ENCODE data around the gene CHD6.

The CHD6 gene

DNA sequence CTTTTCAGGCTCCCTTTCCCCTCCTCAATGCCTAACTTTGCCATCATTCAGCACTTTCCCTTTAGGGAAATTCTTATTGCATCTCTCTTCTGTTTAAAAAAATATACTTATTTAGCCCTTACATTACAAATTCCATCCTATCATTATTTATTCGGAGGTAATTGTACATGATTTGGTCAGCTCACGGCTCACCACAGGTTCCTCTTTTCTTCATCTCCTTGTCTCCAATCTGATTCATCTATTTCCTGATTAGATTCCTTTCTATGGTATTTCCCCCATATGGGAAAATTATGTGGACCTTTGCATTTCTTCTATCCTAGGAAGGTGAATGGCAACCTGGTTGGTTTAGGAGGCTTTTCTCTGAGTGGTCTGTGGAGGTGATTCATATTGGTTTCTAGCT lies 238.6 kb downstream of the CHD6 start:
- ChIA-PET CTCF (interaction anchor here (0.7 to 2.6 kb wide), 3 partner anchors 16 to 45 kb away, joined by 3 to 7 read pairs (median 3); partner anchors contain the start of gene LPIN3), POLR2A (no interaction called here)
- no peak for TF ChIP-seq CTCF (IDR thresholded peaks at IDR 0.05; ENCODE audit: insufficient read depth, low read length, missing control alignments)
- H3K4me3 ChIP-seq (ENCODE audit: low read depth, low read length), result no peak overlapping the region
- DNase-seq (ENCODE audit: low read depth, low spot score), result no peak

DNA sequence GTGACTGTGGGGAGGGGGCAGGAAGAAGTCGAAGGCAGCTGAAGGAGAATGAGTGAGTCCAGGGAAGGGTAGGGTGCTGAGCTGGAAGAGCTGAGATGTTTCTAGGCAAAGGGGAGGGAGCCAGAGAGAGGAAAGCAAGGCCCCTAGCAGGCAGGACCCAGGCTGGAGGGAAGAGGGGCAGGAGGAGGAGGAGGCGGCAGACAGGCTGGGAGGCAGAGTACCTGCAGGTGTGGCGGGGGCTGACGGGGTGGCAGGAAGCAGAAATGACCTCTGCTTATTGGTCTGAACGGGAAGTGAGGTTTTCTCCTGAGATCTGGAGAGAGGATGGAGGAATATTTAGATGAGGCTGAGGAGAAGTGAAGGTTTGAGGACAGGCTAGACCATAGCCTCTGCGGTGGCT lies 240.9 kb downstream of the CHD6 start:
- POLR2A ChIA-PET, result no interaction called here
- H3K4me3 ChIP-seq (ENCODE audit: low read depth, low read length), result no peak overlapping the region
- CTCF ChIA-PET, result no interaction called here
- DNase-seq (ENCODE audit: low read depth, low spot score), result no peak
- TF ChIP-seq CTCF (IDR thresholded peaks at IDR 0.05; ENCODE audit: insufficient read depth, low read length, missing control alignments), result no peak

DNA sequence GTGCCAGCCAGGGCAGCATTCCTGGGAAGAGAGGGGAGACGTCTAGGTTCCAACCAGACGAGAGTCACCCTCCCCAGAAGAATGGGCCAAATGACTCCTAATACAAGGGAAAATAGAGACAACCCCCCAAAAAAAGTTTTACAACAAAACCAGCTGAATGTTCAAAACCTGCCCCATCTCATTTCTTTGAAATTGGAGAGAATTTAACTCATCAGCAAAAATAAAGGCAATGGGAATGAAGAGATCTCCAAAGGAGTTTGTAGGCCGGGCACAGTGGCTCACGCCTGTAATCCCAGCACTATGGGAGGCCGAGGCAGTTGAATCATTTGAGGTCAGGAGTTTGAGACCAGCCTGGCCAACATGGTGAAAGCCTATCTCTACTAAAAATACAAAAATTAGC lies 241.8 kb downstream of the CHD6 start:
- ChIA-PET POLR2A (no interaction called here), CTCF (interaction anchor here (0.8 kb wide), 1 partner anchor 35 kb away, joined by 3 read pairs; no protein-coding TSS in a partner anchor)
- no peak for TF ChIP-seq CTCF (IDR thresholded peaks at IDR 0.05; ENCODE audit: insufficient read depth, low read length, missing control alignments)
- H3K4me3 ChIP-seq (ENCODE audit: low read depth, low read length), result no peak overlapping the region
- no peak for DNase-seq (ENCODE audit: low read depth, low spot score)

DNA sequence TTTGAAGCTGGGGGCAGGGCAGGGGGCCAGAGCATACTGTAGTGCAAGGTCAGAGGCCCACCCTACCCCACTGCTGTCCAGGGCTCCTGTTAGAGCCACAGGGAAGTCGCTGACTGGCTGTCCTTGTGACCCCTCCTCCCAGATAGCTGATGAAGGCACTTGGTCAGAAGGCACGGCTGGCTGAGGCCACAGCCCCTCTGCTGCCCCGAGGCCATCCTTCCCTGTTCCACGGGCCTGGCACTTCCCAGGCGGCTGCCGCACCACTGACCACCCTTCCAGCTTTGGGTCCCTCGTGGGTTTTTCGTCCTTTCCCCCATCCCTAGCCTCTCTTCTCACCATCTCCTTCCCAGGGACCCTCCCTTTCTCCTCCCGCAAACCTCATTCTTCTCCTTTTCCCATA lies 242.3 kb downstream of the CHD6 start:
- POLR2A ChIA-PET, result no interaction called here
- DNase-seq (ENCODE audit: low read depth, low spot score), result no peak
- no peak overlapping the region for H3K4me3 ChIP-seq (ENCODE audit: low read depth, low read length)
- CTCF ChIA-PET, result interaction anchor here (0.8 to 1.2 kb wide), 2 partner anchors 11 to 35 kb away, joined by 3 read pairs; no protein-coding TSS in a partner anchor
- no peak for TF ChIP-seq CTCF (IDR thresholded peaks at IDR 0.05; ENCODE audit: insufficient read depth, low read length, missing control alignments)

DNA sequence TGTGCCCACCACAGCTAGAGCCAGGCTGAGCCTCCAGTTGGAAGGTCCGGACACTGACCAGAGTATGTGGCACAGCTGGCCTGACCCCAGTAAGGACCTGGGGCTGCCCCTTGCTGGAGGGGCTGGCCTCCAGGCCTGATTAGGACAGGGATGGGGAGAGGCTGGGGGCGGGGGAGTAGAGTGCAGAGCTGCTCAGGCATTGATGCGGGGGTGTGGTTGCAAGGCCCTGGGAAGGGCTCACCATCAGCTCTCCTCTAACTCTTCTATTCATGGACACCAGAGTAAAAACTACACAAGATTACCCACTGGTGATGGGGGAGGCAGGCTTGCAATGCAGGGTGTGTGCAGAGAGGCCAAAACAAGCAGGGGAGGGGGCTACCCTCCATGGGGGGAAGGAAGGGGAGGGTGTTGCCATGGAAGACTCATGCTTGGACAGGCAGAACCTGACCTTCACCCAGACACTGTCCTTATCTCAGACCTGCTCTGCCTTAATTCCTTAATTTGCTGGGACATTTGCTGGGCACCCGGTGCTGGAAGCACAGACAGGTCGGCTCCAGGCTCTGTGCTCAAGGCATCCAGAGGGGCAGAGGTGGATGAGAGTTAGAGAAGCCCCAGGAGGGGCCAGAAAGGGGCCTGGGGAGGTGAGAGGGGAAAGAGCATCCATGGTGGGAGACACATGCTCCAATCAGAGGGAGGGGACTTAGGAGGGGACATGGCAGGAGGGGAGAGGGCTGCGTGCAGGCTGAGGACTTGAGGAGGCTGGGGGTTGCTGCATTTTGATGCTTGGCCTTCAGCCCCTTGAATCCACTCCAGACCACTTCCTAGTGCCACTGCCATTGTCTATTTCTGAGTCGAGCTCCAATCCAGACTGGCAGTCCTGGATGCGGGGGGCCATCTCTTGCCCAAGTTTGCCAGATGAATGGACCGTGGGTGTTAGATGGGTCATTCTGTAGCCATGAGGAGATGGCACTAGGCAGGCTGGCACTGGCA lies 244.0 kb downstream of the CHD6 start:
- no peak for TF ChIP-seq CTCF (IDR thresholded peaks at IDR 0.05; ENCODE audit: insufficient read depth, low read length, missing control alignments)
- DNase-seq (ENCODE audit: low read depth, low spot score), result no peak
- CTCF ChIA-PET, result interaction anchor here (0.6 to 1.5 kb wide), 4 partner anchors 8 to 243 kb away, joined by 3 to 4 read pairs (median 3); no protein-coding TSS in a partner anchor
- H3K4me3 ChIP-seq (ENCODE audit: low read depth, low read length), result no peak overlapping the region
- POLR2A ChIA-PET, result no interaction called here

- CTCF ChIA-PET, result interaction anchor here (0.6 to 1.5 kb wide), 4 partner anchors 9 to 242 kb away, joined by 3 to 4 read pairs (median 3); no protein-coding TSS in a partner anchor
- POLR2A ChIA-PET, result no interaction called here
- no peak for TF ChIP-seq CTCF (IDR thresholded peaks at IDR 0.05; ENCODE audit: insufficient read depth, low read length, missing control alignments)
- no peak overlapping the region for H3K4me3 ChIP-seq (ENCODE audit: low read depth, low read length)
- no peak for DNase-seq (ENCODE audit: low read depth, low spot score)
Observed at GRCh38 chr20:41373251-41373783, 244.9 kb downstream of the CHD6 start.
